ENCODE results near the gene SUPT20H. TPM values are rescaled to one million over a fixed set of nuclear protein-coding genes. Genes with fewer than 3 reads are reported as not detected.
"Not testable (repeated sequence)": the region's sequence is repeated elsewhere in the genome, so short reads cannot be mapped to it uniquely, and the experiment has no call there.

Gene SUPT20H
- total and polyA plus RNA-seq, 8 donors = 51.2 to 135 (median 107) TPM

DNA sequence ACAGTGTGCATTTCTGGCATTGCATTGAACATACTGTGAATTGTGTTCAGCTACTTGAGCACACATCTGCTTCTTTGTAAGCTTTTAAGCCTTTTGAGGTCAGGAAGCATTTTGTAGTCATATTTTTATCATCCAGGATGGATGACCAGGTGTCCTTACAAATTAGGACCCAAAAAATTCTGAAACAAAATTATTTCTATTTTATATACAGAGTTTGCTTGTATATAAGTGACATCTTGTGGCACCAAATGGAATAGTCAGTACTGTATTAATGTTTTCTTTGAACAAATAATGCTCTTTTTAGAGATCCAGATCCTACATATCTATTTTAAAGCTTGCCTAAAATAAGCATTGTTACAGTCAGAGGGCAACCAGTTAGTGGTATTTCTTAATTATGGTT is 9.5 kb upstream of the SUPT20H start:
- TF ChIP-seq, protein P1, sequence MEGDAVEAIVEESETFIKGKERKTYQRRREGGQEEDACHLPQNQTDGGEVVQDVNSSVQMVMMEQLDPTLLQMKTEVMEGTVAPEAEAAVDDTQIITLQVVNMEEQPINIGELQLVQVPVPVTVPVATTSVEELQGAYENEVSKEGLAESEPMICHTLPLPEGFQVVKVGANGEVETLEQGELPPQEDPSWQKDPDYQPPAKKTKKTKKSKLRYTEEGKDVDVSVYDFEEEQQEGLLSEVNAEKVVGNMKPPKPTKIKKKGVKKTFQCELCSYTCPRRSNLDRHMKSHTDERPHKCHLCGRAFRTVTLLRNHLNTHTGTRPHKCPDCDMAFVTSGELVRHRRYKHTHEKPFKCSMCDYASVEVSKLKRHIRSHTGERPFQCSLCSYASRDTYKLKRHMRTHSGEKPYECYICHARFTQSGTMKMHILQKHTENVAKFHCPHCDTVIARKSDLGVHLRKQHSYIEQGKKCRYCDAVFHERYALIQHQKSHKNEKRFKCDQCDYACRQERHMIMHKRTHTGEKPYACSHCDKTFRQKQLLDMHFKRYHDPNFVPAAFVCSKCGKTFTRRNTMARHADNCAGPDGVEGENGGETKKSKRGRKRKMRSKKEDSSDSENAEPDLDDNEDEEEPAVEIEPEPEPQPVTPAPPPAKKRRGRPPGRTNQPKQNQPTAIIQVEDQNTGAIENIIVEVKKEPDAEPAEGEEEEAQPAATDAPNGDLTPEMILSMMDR (IDR thresholded peaks at IDR 0.05) = peak in 1 of 2 donors; percentile 8
- Histone ChIP-seq H3K36me3 (no peaks in the 10 kb centered on the region), H3K4me3 (no peak overlapping the region), H3K27me3 (no peaks in the 10 kb centered on the region), H3K9me3 (no peaks in the 10 kb centered on the region), H3K4me1 (no peaks in the 10 kb centered on the region), H3K27ac (no peak overlapping the region)
- intact Hi-C loops (cut with DNase I) = no loop called here
- DNase-seq (no peak), ATAC-seq (no peak)

DNA sequence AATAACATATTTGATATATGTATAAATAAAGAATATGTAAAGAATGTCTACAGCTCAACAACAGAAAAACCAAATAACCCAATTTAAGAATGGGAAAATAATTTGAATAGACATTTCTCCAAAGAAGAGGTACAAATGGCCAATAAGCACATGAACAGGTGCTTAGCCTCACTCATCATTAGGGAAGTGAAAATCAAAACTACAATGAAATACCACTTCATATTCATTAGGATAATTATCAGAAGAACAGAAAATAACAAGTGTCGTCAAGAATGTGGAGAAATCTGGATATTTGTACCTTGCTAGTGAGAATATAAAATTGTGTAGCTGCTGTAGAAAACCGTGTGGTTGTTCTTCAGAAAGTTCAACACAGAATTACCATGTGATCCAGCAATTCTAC is 8.4 kb upstream of the SUPT20H start:
- TF ChIP-seq, protein P1 (IDR thresholded peaks at IDR 0.05) = no peak
- Histone ChIP-seq H3K4me1 (no peaks in the 10 kb centered on the region), H3K4me3 (no peak overlapping the region), H3K36me3 (no peaks in the 10 kb centered on the region), H3K27me3 (no peaks in the 10 kb centered on the region), H3K9me3 (no peaks in the 10 kb centered on the region), H3K27ac (no peak overlapping the region)
- no peak for DNase-seq
- intact Hi-C loops (cut with DNase I) = no loop called here
- ATAC-seq = no peak

DNA sequence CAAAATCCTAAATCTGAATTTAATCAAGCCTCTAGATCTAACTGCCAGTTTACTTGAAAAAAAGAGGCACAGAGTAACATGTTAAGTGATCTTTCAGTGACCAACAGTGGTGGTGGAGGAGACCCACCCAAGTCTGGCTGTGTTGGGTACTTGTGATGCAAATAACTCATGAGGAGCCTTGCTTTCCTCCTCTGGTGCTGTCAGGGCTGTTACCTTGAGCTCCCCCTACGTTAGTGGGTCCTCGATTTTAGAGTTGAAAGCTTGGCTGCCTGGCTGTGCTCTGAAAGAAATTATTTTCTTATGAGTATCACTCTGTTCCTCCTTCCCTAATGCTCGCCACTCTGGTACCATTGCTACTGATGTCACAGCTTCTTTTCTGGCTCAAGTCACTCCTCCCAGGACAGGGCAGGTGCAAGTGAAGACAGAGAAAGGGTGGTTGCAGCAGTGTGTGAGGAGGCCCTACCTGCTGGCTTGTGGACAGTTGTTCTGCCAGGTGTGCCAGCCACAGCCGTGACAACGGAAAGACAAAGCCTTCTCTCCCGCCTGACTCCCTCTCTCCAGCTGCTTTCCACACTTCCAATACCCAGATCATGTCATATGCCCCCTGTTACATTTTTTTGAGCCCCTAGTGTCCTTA is 6.5 kb upstream of the SUPT20H start:
- TF ChIP-seq, protein P1 (IDR thresholded peaks at IDR 0.05) = no peak
- Histone ChIP-seq H3K27me3 (no peaks in the 10 kb centered on the region), H3K27ac (no peak overlapping the region), H3K4me1 (no peaks in the 10 kb centered on the region), H3K4me3 (no peak overlapping the region), H3K36me3 (no peaks in the 10 kb centered on the region), H3K9me3 (no peaks in the 10 kb centered on the region)
- intact Hi-C loops (cut with DNase I) = no loop called here
- no peak for ATAC-seq
- DNase-seq = no peak

DNA sequence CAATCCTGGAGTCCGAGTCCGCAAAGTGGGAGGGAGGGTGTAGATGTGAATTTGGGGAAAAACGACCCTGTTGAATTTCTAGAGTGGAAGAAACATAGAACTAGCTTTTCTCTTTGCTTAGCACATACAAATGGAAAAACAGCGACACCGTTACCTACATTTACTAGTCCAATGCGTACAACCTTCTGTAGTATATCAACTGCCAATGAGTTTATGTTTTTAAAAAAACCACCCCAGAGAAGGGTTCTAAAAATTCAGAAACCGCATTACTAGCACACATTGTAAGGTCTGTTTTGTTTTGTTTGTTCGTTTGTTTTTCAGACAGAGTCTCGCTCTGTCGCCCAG is 332 bp upstream of the SUPT20H start:
- no peaks in the 10 kb centered on the region for H3K36me3 ChIP-seq
- DNase-seq = no peak
- peaks cover 3 to 24% of the 10 kb centered on the region in 2 donors for H3K4me1 ChIP-seq
- peak; percentile 5 for ATAC-seq
- no peaks in the 10 kb centered on the region for H3K9me3 ChIP-seq
- intact Hi-C loops (cut with DNase I) = no loop called here
- peak overlapping the region; percentile 94 to 95 for H3K27ac ChIP-seq
- peak overlapping the region; percentile 86 for H3K4me3 ChIP-seq
- no peaks in the 10 kb centered on the region for H3K27me3 ChIP-seq
- TF ChIP-seq, protein P1 (IDR thresholded peaks at IDR 0.05) = no peak

DNA sequence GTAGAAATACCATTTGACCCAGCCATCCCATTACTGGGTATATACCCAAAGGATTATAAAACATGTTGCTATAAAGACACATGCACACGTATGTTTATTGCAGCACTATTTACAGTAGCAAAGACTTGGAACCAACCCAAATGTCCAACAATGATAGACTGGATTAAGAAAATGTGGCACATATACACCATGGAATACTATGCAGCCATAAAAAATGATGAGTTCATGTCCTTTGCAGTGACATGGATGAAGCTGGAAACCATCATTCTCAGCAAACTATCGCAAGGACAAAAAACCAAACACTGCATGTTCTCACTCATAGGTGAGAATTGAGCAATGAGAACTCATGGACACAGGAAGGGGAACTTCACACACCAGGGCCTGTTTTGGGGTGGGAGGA is 3.3 kb downstream of the SUPT20H start:
- H3K36me3 ChIP-seq; H3K4me3 ChIP-seq; H3K27me3 ChIP-seq; H3K9me3 ChIP-seq; DNase-seq; intact Hi-C loops (cut with DNase I); ATAC-seq; H3K27ac ChIP-seq: not testable (repeated sequence)
- H3K4me1 ChIP-seq = peaks cover 3 to 26% of the 10 kb centered on the region in 2 donors

DNA sequence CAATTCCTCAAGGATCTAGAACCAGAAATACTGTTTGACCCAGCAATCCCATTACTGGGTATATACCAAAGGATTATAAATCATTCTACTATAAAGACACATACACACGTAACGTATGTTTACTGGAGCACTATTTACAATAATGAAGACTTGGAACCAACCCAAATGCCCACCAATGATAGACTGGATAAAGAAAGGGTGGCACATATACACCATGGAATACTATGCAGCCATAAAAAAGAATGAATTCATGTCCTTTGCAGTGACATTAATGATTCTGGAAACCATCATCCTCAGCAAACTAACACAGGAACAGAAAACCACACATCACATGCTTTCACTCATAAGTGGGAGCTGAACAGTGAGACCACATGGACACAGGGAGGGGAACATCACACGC is 6.4 kb downstream of the SUPT20H start:
- H3K27ac ChIP-seq = not testable (repeated sequence)

More for the DNA sequence above, 6.4 kb downstream of the SUPT20H start:
- peaks cover 3 to 16% of the 10 kb centered on the region in 2 donors for H3K4me1 ChIP-seq
- H3K27me3 ChIP-seq; DNase-seq; intact Hi-C loops (cut with DNase I); H3K4me3 ChIP-seq; ATAC-seq; H3K36me3 ChIP-seq; H3K9me3 ChIP-seq: not testable (repeated sequence)
